ENCODE measurements around the gene NCSTN.

GRCh38 chr1:160357286-160358002 is 14.3 kb downstream of the NCSTN start:
- TF ChIP-seq, protein P1, sequence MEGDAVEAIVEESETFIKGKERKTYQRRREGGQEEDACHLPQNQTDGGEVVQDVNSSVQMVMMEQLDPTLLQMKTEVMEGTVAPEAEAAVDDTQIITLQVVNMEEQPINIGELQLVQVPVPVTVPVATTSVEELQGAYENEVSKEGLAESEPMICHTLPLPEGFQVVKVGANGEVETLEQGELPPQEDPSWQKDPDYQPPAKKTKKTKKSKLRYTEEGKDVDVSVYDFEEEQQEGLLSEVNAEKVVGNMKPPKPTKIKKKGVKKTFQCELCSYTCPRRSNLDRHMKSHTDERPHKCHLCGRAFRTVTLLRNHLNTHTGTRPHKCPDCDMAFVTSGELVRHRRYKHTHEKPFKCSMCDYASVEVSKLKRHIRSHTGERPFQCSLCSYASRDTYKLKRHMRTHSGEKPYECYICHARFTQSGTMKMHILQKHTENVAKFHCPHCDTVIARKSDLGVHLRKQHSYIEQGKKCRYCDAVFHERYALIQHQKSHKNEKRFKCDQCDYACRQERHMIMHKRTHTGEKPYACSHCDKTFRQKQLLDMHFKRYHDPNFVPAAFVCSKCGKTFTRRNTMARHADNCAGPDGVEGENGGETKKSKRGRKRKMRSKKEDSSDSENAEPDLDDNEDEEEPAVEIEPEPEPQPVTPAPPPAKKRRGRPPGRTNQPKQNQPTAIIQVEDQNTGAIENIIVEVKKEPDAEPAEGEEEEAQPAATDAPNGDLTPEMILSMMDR (optimal IDR thresholded peaks at IDR 0.05 in 1 of 3, IDR thresholded peaks at IDR 0.05 in 1 of 3, conservative IDR thresholded peaks at IDR 0.05 in 1 of 3; ENCODE audit: extremely low read depth in 1 of 3, insufficient read depth in 2 of 3, low read length in 3 of 3): no peak
- no peak for TF ChIP-seq EZH2 (IDR thresholded peaks at IDR 0.05; ENCODE audit: low read length)
